ENCODE results near the gene ABHD18.
"Not testable (repeated sequence)": the region's sequence is repeated elsewhere in the genome, so short reads cannot be mapped to it uniquely, and the experiment has no call there.

ABHD18 gene

GRCh38 chr4:128060699-128061565 is 95.7 kb downstream of the ABHD18 start, which contains the start of gene LARP1B:
TSS of gene LARP1B (plus strand) at chr4:128061312. CDS start at chr4:128074952, 13,640 bp downstream.
- DNase-seq (peak; percentile 89 to 93 (median 92)), ATAC-seq (replicated peaks) (peak; percentile 85)
- H3K9me3 Mint-ChIP-seq, result no peaks in the 10 kb centered on the region
- H3K4me1 Mint-ChIP-seq (ENCODE audit: low read depth in 2 of 2), result peaks cover 4 to 14% of the 10 kb centered on the region in 2 donors
- H3K4me3 Mint-ChIP-seq, result peak within 1 kb of the TSS; percentile 81 to 86
- H3K27ac Mint-ChIP-seq, result peak within 1 kb of the TSS; percentile 87 to 95
- H3K36me3 Mint-ChIP-seq (ENCODE audit: insufficient read depth), result peaks cover 9% of the 10 kb centered on the region
- no peaks in the 10 kb centered on the region for H3K27me3 Mint-ChIP-seq

- H3K9me3 Mint-ChIP-seq, result no peaks in the 10 kb centered on the region
- DNase-seq (peak; percentile 45), ATAC-seq (replicated peaks) (peak; percentile 38)
- H3K4me3 Mint-ChIP-seq, result peak overlapping the region; percentile 81 to 82
- H3K36me3 Mint-ChIP-seq (ENCODE audit: insufficient read depth), result peaks cover 9% of the 10 kb centered on the region
- H3K4me1 Mint-ChIP-seq (ENCODE audit: low read depth in 2 of 2), result peaks cover 4 to 14% of the 10 kb centered on the region in 2 donors
- no peaks in the 10 kb centered on the region for H3K27me3 Mint-ChIP-seq
- peak overlapping the region; percentile 41 to 72 for H3K27ac Mint-ChIP-seq
These were observed 96.6 kb downstream of the ABHD18 start for GRCh38 chr4:128061566-128062536.

GRCh38 chr4:128066453-128066820 is 101.2 kb downstream of the ABHD18 start:
- not testable (repeated sequence) for H3K27ac Mint-ChIP-seq; H3K4me3 Mint-ChIP-seq; H3K27me3 Mint-ChIP-seq; DNase-seq; H3K9me3 Mint-ChIP-seq; ATAC-seq (replicated peaks); H3K36me3 Mint-ChIP-seq (ENCODE audit: insufficient read depth); H3K4me1 Mint-ChIP-seq (ENCODE audit: low read depth in 2 of 2)

GRCh38 chr4:128068918-128069317 is 103.7 kb downstream of the ABHD18 start:
- Mint-ChIP-seq H3K27me3 (no peaks in the 10 kb centered on the region), H3K4me3 (no peak overlapping the region), H3K36me3 (ENCODE audit: insufficient read depth) (no peaks in the 10 kb centered on the region), H3K9me3 (no peaks in the 10 kb centered on the region), H3K4me1 (ENCODE audit: low read depth in 2 of 2) (peaks cover 0 to 4% of the 10 kb centered on the region in 2 donors), H3K27ac (no peak overlapping the region)
- DNase-seq, result no peak
- no peak for ATAC-seq (replicated peaks)

- no peak for ATAC-seq (replicated peaks)
These were observed 111.3 kb downstream of the ABHD18 start for GRCh38 chr4:128076464-128076863.

More at GRCh38 chr4:128076464-128076863, 111.3 kb downstream of the ABHD18 start:
- Mint-ChIP-seq H3K27ac (no peak overlapping the region), H3K9me3 (no peaks in the 10 kb centered on the region), H3K27me3 (no peaks in the 10 kb centered on the region), H3K4me1 (ENCODE audit: low read depth in 2 of 2) (no peaks in the 10 kb centered on the region), H3K4me3 (no peak overlapping the region), H3K36me3 (ENCODE audit: insufficient read depth) (peaks cover 25% of the 10 kb centered on the region)
- no peak for DNase-seq

Data from effector memory CD8-positive, alpha-beta T cell (primary cell).